ENCODE data around the gene MSN. TPM values are rescaled to one million over a fixed set of nuclear protein-coding genes. Genes with fewer than 3 reads are reported as not detected.

Gene MSN
- total and polyA plus RNA-seq, 4 donors: 128 to 532 (median 267) TPM

- intact Hi-C loops (cut with DNase I): no loop called here
- no peaks in the 10 kb centered on the region for H3K9me3 ChIP-seq (ENCODE audit: control insufficient read depth, low read length)
These were observed 114.4 kb downstream of the MSN start for GRCh38 chrX:65781845-65782244.

DNA sequence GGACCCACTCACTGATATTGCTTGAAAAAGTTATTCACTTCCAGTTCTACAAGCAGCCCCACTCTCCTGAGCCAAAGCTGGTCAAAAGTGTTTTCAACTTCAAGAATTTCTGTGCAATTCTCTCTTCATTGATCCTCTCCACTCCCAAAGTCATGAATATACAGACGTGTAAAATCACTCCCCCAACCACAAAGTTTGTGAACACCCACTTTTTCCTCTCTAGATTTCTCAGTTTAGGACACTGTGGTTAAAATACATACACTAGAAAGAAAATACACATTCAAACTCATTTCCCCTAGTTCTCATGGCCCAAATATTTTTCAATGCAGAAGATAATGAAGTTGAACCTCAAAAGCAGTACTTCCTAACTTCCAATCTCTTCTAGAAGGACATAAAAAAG is 116.3 kb downstream of the MSN start:
- H3K4me3 ChIP-seq (ENCODE audit: low read length in 2 of 2): no peak overlapping the region
- H3K4me1 ChIP-seq (ENCODE audit: control insufficient read depth in 1 of 2, insufficient read depth in 2 of 2, low read length in 2 of 2): no peaks in the 10 kb centered on the region
- no peaks in the 10 kb centered on the region for H3K36me3 ChIP-seq (ENCODE audit: control insufficient read depth in 1 of 2, insufficient read depth in 2 of 2, low read length in 1 of 2)
- no peaks in the 10 kb centered on the region for H3K27me3 ChIP-seq (ENCODE audit: control insufficient read depth in 1 of 2, insufficient read depth in 2 of 2, low read length in 1 of 2)
- DNase-seq: no peak
- 38 to 72% methylated on average over 1 of the region's 1 CpG for WGBS, 2 donors
- no peak for ATAC-seq (ENCODE audit: low FRiP score)
- H3K27ac ChIP-seq (ENCODE audit: low read depth in 1 of 2, low read length in 2 of 2): no peak overlapping the region
- intact Hi-C loops (cut with DNase I): no loop called here
- no peaks in the 10 kb centered on the region for H3K9me3 ChIP-seq (ENCODE audit: control insufficient read depth, low read length)

More at GRCh38 chrX:65781845-65782244, 114.4 kb downstream of the MSN start:
- Histone ChIP-seq H3K4me3 (ENCODE audit: low read length in 2 of 2) (no peak overlapping the region), H3K36me3 (ENCODE audit: control insufficient read depth in 1 of 2, insufficient read depth in 2 of 2, low read length in 1 of 2) (no peaks in the 10 kb centered on the region), H3K27ac (ENCODE audit: low read depth in 1 of 2, low read length in 2 of 2) (no peak overlapping the region), H3K27me3 (ENCODE audit: control insufficient read depth in 1 of 2, insufficient read depth in 2 of 2, low read length in 1 of 2) (no peaks in the 10 kb centered on the region), H3K4me1 (ENCODE audit: control insufficient read depth in 1 of 2, insufficient read depth in 2 of 2, low read length in 2 of 2) (no peaks in the 10 kb centered on the region)
- WGBS, 2 donors: 64 to 80% methylated on average over 2 of the region's 2 CpGs
- no peak for ATAC-seq (ENCODE audit: low FRiP score)
- DNase-seq: no peak

Other genes with a start within 250 kb of the MSN start
- gene LAS1L, start 132.9 kb upstream of the MSN start, total RNA-seq: 10 to 100 TPM; 23.9 to 24.4 TPM
- gene LAS1L, start 132.9 kb upstream of the MSN start, polyA plus RNA-seq: 10 to 100 TPM; 25.5 to 49.8 TPM